ENCODE data around the gene NDUFB4.

NDUFB4 gene

GRCh38 chr3:120646771-120647432 is 50.8 kb downstream of the NDUFB4 start:
- Histone ChIP-seq H3K4me1 (ENCODE audit: insufficient read depth, low read length) (peaks cover 10% of the 10 kb centered on the region), H3K9ac (ENCODE audit: low read length) (no peak overlapping the region), H3K9me3 (ENCODE audit: low read length) (no peaks in the 10 kb centered on the region), H3K27me3 (ENCODE audit: control insufficient read depth in 1 of 2, insufficient read depth in 2 of 2, low read length in 2 of 2) (no peaks in the 10 kb centered on the region), H3K4me3 (ENCODE audit: low read depth in 1 of 2, low read length in 2 of 2) (no peak overlapping the region), H3K27ac (ENCODE audit: low read depth, low read length) (no peak overlapping the region), H3K36me3 (ENCODE audit: insufficient read depth, low read length) (no peaks in the 10 kb centered on the region)

- no peaks in the 10 kb centered on the region for H3K36me3 ChIP-seq (ENCODE audit: insufficient read depth, low read length)
- H3K9ac ChIP-seq (ENCODE audit: low read length), result no peak overlapping the region
- no peak overlapping the region for H3K27ac ChIP-seq (ENCODE audit: low read depth, low read length)
- no peak overlapping the region for H3K4me3 ChIP-seq (ENCODE audit: low read depth in 1 of 2, low read length in 2 of 2)
- H3K4me1 ChIP-seq (ENCODE audit: insufficient read depth, low read length), result peaks cover 10% of the 10 kb centered on the region
- no peaks in the 10 kb centered on the region for H3K27me3 ChIP-seq (ENCODE audit: control insufficient read depth in 1 of 2, insufficient read depth in 2 of 2, low read length in 2 of 2)
- no peaks in the 10 kb centered on the region for H3K9me3 ChIP-seq (ENCODE audit: low read length)
Observed at GRCh38 chr3:120648290-120648689, 52.2 kb downstream of the NDUFB4 start.

- Histone ChIP-seq H3K9ac (ENCODE audit: low read length) (no peak overlapping the region), H3K9me3 (ENCODE audit: low read length) (no peaks in the 10 kb centered on the region), H3K27ac (ENCODE audit: low read depth, low read length) (no peak overlapping the region), H3K27me3 (ENCODE audit: control insufficient read depth in 1 of 2, insufficient read depth in 2 of 2, low read length in 2 of 2) (no peaks in the 10 kb centered on the region), H3K4me1 (ENCODE audit: insufficient read depth, low read length) (peaks cover 10% of the 10 kb centered on the region), H3K36me3 (ENCODE audit: insufficient read depth, low read length) (no peaks in the 10 kb centered on the region), H3K4me3 (ENCODE audit: low read depth in 1 of 2, low read length in 2 of 2) (no peak overlapping the region)
Observed at GRCh38 chr3:120649830-120650233, 53.7 kb downstream of the NDUFB4 start.

GRCh38 chr3:120650311-120650710 is 54.2 kb downstream of the NDUFB4 start:
- Histone ChIP-seq H3K4me3 (ENCODE audit: low read depth in 1 of 2, low read length in 2 of 2) (no peak overlapping the region), H3K27ac (ENCODE audit: low read depth, low read length) (no peak overlapping the region)

More at GRCh38 chr3:120650311-120650710, 54.2 kb downstream of the NDUFB4 start:
- Histone ChIP-seq H3K36me3 (ENCODE audit: insufficient read depth, low read length) (no peaks in the 10 kb centered on the region), H3K27me3 (ENCODE audit: control insufficient read depth in 1 of 2, insufficient read depth in 2 of 2, low read length in 2 of 2) (no peaks in the 10 kb centered on the region), H3K9me3 (ENCODE audit: low read length) (no peaks in the 10 kb centered on the region), H3K9ac (ENCODE audit: low read length) (no peak overlapping the region), H3K4me1 (ENCODE audit: insufficient read depth, low read length) (peaks cover 10% of the 10 kb centered on the region)
